ENCODE measurements around the gene ATP11A. TPM values are rescaled to one million over a fixed set of nuclear protein-coding genes. Genes with fewer than 3 reads are reported as not detected.

The ATP11A gene
- total and polyA plus RNA-seq, 10 donors, result 2.7 to 91.3 (median 59.1) TPM

- 91 to 94% (median 94%) methylated on average over 10 of the region's 10 CpGs for WGBS, 5 donors
- H3K27ac ChIP-seq, result no peak overlapping the region
- intact Hi-C loops (cut with DNase I; ENCODE audit: low total_unique reads), result no loop called here
- H3K27me3 ChIP-seq (replicated peaks in 1 of 7), result no peaks in the 10 kb centered on the region
- DNase-seq, result peak; percentile 0
- peaks cover 0 to 6% (median 0%) of the 10 kb centered on the region in 8 donors for H3K9me3 ChIP-seq
- H3K4me1 ChIP-seq, result peaks cover 0 to 29% (median 10%) of the 10 kb centered on the region in 6 donors
- TF ChIP-seq, protein P1, sequence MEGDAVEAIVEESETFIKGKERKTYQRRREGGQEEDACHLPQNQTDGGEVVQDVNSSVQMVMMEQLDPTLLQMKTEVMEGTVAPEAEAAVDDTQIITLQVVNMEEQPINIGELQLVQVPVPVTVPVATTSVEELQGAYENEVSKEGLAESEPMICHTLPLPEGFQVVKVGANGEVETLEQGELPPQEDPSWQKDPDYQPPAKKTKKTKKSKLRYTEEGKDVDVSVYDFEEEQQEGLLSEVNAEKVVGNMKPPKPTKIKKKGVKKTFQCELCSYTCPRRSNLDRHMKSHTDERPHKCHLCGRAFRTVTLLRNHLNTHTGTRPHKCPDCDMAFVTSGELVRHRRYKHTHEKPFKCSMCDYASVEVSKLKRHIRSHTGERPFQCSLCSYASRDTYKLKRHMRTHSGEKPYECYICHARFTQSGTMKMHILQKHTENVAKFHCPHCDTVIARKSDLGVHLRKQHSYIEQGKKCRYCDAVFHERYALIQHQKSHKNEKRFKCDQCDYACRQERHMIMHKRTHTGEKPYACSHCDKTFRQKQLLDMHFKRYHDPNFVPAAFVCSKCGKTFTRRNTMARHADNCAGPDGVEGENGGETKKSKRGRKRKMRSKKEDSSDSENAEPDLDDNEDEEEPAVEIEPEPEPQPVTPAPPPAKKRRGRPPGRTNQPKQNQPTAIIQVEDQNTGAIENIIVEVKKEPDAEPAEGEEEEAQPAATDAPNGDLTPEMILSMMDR (IDR thresholded peaks at IDR 0.05 in 8 of 11, conservative IDR thresholded peaks at IDR 0.05 in 3 of 11), result no peak
- TF ChIP-seq POLR2AphosphoS5 (IDR thresholded peaks at IDR 0.05) (no peak), POLR2A (IDR thresholded peaks at IDR 0.05) (no peak)
- peaks cover 0 to 11% (median 0%) of the 10 kb centered on the region in 6 donors for H3K36me3 ChIP-seq
- no peak overlapping the region for H3K4me3 ChIP-seq
These were observed 60.7 kb downstream of the ATP11A start for GRCh38 chr13:112750570-112750969.

DNA sequence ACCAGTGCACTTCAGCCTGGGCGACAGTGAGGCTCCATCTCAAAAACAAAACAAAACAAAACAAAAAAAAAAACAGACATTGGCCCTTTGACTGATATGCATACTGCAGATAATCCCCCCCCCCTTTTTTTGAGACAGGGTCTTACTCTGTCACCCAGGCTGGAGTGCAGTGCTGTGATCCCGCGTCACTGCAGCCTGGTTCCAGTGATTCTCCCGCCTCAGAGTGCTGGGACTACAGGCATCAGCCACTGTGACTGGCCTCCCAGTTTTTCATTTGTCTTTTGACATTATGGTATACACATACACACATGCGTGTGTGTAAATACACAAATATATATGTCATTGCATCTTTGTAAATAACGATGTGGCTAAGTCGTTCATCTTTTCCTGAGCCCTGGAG is 61.8 kb downstream of the ATP11A start:
- DNase-seq, result peak; percentile 12
- Histone ChIP-seq H3K27ac (no peak overlapping the region), H3K9me3 (peaks cover 0 to 6% (median 0%) of the 10 kb centered on the region in 8 donors), H3K36me3 (peaks cover 0 to 11% (median 0%) of the 10 kb centered on the region in 6 donors), H3K4me1 (peaks cover 0 to 36% (median 10%) of the 10 kb centered on the region in 6 donors), H3K4me3 (no peak overlapping the region), H3K27me3 (replicated peaks in 1 of 7) (no peaks in the 10 kb centered on the region)
- intact Hi-C loops (cut with DNase I; ENCODE audit: low total_unique reads), result no loop called here
- TF ChIP-seq, protein P1 (IDR thresholded peaks at IDR 0.05 in 8 of 11, conservative IDR thresholded peaks at IDR 0.05 in 3 of 11), result no peak
- TF ChIP-seq POLR2A (IDR thresholded peaks at IDR 0.05) (no peak), POLR2AphosphoS5 (IDR thresholded peaks at IDR 0.05) (no peak)
- WGBS, 5 donors, result 93 to 96% (median 94%) methylated on average over 7 of the region's 7 CpGs

- no peak overlapping the region for H3K27ac ChIP-seq
- peaks cover 0 to 11% (median 0%) of the 10 kb centered on the region in 6 donors for H3K36me3 ChIP-seq
- no peak for TF ChIP-seq POLR2A (IDR thresholded peaks at IDR 0.05)
- TF ChIP-seq POLR2AphosphoS5 (IDR thresholded peaks at IDR 0.05), result no peak
- TF ChIP-seq, protein P1 (IDR thresholded peaks at IDR 0.05 in 8 of 11, conservative IDR thresholded peaks at IDR 0.05 in 3 of 11), result no peak
- peaks cover 0 to 6% (median 0%) of the 10 kb centered on the region in 8 donors for H3K9me3 ChIP-seq
- WGBS, 5 donors, result 90 to 96% (median 94%) methylated on average over 18 to 20 of the region's 20 CpGs
- H3K4me1 ChIP-seq, result peaks cover 0 to 41% (median 11%) of the 10 kb centered on the region in 6 donors
- H3K4me3 ChIP-seq, result no peak overlapping the region
- DNase-seq, result peak; percentile 65
- intact Hi-C loops (cut with DNase I; ENCODE audit: low total_unique reads), result no loop called here
- no peaks in the 10 kb centered on the region for H3K27me3 ChIP-seq (replicated peaks in 1 of 7)
These were observed 62.4 kb downstream of the ATP11A start for GRCh38 chr13:112752211-112752610.

DNA sequence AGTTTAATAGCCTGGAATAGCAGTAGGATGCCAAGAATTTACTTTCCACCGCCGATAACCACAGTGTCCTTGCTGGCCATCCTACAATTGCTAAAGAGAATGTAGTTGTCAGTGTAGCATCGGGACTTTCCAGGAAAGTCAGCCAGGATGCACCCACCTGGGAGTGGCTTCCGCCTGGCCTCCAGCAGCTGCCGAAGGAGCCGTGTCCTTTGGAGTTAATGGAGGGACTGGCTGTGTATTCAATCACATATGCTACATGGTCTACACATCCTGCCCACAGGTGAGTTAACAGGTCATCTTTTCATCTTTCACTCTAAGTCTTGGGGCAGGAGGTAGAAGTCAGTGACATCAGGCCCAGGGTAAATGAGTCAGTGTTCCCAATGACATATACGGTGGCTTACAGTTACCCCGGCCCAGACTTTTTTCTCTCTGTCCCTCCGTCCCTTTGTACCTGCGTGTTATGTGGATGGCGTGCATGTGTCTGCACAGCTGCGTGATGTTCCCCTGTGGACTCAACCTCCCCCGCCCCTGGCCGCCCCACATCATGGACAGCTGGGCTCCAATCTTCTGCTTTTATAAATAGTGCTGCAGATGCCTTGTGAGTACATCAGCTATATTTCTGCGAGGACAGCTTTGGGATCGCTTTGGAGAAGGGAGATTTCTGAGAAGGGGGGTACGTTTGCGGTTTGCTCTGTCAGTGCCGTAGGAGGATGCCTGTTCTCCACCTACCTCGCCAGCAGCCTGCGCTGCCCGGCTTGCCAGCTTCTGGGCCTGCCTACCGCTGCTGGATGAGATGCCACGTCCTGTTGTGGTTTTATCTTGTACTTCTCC is 63.1 kb downstream of the ATP11A start:
- TF ChIP-seq POLR2A (IDR thresholded peaks at IDR 0.05), result no peak
- peak in 2 of 3 donors; percentile 6 to 27 for TF ChIP-seq POLR2AphosphoS5 (IDR thresholded peaks at IDR 0.05)
- TF ChIP-seq, protein P1 (IDR thresholded peaks at IDR 0.05 in 8 of 11, conservative IDR thresholded peaks at IDR 0.05 in 3 of 11), result no peak

More for the DNA sequence above, 63.1 kb downstream of the ATP11A start:
- intact Hi-C loops (cut with DNase I; ENCODE audit: low total_unique reads), result no loop called here
- peaks cover 0 to 11% (median 0%) of the 10 kb centered on the region in 6 donors for H3K36me3 ChIP-seq
- no peak overlapping the region for H3K27ac ChIP-seq
- peaks cover 0 to 6% (median 0%) of the 10 kb centered on the region in 8 donors for H3K9me3 ChIP-seq
- 68 to 73% (median 70%) methylated on average over 24 of the region's 24 CpGs for WGBS, 5 donors
- no peaks in the 10 kb centered on the region for H3K27me3 ChIP-seq (replicated peaks in 1 of 7)
- peak; percentile 68 for DNase-seq
- H3K4me1 ChIP-seq, result peaks cover 0 to 41% (median 11%) of the 10 kb centered on the region in 6 donors
- H3K4me3 ChIP-seq, result no peak overlapping the region
